Ramos (cell line): ENCODE results near the gene CETN1.

Experiments used
- in situ Hi-C: fragments of 300-500 bp; cut with MboI; formaldehyde crosslinking; loops from one replicate; pipeline ENCODE4 v1.14.3; 2022; ENCODE audit warnings: low sequenced_read_pairs; ENCODE audit not compliant: unreplicated experiment

CETN1 gene

DNA sequence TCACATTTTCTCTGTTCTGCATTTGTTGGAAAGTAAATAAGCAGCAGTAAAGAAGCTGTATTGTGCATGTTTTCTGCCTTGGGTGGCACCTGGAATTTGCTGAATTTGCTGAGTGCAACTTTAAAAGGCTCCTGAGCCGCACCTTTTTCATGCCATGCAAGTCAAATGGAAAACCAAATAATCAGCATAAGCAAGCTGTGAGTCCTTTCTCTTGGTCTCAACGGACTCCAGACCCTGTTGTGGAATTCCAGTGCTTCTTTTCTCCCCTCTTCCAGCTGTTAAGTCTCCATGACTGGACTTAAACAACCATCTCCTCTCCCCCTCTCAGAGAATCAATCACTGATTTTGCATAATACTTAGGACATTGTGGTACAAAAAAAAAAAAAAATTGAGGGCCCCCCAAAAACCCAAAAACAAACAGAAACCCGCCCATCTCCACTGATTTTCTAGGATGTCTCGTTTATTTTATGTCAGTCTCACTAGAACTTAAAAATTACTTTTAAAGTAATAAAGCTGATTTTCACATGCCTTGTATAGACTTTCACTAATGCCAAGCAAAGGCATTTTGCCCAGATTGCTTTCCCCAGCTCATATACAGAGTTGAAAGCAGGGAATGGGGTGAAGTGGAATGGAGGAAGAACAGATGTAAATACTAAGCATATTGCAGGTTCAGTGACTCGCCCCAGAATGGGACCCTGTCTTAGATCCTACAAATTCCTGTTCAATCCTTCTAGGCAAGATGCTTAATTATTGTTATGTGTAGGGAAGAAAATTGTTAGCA lies 5.1 kb upstream of the CETN1 start:
- in situ Hi-C loops, result no loop called here

DNA sequence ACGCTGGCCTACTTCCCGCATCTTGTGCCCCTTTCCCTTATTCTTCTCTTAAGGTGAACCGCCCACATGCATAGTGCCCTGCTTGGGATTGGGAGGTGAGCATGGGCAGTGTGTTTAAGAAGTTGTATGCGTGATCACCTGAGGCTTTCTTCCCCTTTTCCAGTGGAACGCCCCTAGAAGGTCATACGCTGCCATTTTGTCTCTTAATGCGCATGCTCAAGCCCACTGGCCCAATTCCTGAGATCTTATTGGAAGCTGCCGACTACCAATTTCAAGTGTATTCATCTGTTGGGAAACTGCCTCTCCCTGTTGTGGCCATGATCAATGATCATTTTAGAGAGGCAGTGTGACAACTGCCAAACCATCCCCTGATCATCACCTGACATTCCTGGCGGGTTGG lies 3.3 kb upstream of the CETN1 start:
- in situ Hi-C loops, result no loop called here

DNA sequence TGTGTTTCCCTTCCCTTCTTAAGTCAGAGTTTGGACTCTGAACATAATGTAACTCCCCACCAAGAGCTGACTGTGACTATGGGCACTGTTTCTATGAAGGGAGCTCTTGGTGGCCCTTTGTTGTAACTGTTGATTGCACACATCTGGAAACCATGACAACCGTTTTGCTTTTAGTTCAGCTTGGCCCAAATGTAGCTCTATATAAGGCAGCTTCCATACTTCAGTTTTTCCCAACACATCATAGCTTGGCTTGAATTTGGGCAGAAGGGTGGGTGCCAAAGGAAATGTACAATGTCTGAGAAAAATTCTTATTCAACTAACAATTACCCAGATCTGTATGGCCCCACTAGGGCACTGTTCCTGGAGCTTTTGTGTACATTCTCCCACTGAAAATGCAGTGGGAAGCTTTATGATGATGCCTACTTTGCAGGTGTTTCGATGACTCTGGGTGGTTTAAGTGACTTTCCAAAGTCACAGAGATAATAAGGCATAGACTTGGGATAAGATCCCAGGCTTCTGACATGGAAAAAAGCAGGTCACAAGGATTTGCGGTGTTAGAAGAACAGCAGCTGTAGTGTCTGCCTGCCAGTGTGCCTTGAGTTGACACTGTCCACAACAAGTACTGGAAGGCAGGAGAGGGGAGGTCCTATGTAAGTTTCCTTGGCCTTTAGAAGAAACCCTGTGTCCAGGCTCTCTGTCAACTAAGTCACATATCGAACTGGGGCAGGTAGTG lies 2.4 kb upstream of the CETN1 start:
- in situ Hi-C loops, result no loop called here

DNA sequence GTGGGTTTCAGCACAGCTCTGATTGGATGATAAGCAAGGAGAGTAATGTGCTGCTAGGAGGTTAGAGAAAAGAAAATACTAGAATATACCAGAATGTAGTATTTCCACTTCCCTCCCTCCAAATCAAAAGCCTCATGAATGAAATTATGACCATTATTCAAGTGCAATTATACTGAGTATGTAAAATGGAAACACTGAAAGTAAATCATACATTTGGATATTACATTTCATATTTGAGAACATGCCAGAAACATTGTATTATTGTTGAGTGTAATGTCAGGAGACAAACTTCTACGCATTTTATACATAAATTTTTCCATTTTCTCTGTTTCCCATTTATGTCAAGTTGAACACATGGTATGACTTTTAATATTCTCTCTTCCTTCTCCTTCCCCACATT lies 942 bp upstream of the CETN1 start:
- in situ Hi-C loops, result no loop called here

DNA sequence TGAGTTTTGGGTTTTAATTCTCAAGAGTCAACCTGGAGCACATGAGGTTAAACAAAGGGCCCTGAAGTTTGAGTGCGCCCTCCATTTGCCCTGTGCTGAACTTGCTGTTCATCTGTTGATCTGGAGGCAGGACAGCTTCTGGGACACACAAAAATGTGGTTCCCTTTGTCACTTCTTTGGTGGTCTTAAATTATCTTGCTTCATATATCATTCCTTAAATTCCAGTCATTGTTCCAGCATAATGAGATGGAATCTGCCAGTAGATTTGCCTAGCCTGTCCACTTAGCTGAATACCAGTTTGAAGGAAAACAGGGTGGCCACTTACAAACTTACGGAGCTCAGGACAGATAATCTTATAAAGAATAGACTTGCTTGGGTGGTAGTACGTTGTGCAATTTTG lies 916 bp downstream of the CETN1 start:
- in situ Hi-C loops, result no loop called here

DNA sequence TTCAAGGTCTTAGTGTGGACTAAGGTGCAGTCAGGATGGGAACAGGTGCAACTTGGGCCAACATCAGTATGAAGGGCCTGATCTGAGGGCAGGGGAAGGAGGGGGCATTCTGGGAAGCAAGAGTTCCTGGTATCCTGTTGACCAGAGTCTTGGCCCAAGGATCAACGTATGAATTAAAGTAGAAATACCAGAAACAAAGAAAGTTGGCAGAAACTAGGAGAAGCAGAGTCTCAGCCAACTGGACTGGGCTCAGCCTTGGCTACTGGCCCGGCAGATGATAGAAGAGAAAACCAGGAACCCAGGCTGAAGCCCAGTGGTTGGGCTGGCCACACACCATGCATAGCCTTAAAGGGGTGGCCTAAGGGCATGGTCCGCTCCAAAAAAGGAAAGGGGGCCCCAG lies 2.3 kb downstream of the CETN1 start:
- in situ Hi-C loops, result no loop called here

DNA sequence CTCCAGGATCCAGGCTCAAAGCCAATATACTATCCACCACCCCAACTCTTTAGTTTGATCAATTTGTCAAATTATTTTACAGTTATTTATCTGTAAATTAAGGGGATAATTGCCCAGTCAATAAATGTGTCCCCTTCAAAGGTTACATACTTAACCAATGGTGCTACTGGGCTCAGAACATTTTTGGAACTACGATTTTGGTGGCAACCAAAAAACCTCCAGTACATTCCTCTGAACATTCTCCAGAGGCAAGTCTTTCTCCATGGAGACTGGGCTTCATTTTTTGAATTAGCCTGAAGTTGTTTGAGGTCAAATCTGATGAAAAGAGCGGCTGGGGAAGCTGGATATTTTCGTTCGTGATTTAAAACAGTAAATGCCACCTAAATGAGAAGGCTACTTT lies 14.9 kb downstream of the CETN1 start:
- in situ Hi-C loops, result no loop called here

DNA sequence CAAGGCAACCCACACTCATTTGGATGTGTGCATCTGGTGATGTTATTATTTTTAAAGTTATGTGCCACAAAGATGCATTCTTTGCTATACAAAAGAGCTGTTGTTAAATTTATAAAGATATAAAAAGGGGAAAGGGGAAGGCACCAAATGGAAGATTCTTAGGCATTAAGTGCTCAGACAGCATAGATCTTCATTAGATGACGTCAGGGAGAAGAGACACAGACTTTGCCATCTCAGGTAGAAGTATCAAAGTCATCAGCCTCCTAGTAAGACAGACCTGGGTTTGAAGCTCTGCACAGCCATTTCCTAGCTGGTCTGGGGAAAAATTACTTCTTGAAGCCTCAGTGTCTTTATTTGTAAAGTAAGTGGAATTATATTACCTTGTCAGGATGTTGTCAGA lies 15.4 kb downstream of the CETN1 start:
- in situ Hi-C loops, result no loop called here

DNA sequence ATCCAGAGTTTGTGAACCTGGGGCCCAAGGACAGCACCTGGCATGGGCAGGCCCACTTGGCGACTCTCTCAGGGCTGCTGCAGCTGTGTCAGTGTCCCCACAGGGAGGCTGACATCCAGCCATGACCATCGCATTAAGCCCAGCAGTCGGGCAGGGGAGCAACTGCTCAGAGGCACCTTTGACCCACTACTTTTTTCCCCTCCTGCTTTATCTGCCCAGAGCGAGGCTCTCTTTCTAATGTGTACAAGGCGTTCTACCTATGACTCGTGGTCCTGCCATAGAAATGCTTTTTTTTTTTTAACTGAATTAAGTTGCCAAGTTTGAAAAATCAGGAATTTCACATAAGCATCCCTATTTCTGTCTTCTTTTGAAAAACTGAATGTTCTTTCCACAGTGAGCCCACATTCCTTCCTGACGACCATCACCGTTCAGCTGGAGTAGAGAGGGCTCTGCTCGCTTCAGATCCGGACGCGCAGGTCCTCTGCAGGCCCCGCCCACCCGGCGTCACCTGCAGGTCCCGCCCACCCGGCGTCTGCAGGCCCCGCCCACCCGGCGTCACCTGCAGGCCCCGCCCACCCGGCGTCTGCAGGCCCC lies 16.2 kb downstream of the CETN1 start:
- in situ Hi-C loops, result no loop called here

DNA sequence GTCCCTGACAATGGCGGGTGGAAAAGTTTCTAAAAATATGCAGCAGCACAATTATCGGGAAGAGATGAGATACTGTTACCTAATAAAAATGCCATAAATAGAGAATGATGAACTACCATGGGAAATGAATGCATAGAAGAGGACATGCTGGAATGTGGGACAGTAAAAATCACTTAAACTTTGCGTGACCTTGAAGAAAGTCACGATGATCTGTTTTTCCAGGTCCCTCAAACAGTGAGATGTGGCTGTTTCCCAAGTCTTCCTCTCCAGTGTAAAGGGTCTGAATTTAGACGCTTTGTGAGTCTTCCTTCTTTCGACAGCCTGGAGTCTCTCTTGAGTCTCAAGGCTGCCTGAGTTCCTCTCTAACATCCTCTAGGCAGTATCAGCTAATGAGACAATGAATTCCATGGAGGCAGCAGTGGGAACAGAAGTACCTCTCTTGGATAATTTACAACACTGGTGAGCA lies 18.0 kb downstream of the CETN1 start:
- in situ Hi-C loops, result no loop called here

DNA sequence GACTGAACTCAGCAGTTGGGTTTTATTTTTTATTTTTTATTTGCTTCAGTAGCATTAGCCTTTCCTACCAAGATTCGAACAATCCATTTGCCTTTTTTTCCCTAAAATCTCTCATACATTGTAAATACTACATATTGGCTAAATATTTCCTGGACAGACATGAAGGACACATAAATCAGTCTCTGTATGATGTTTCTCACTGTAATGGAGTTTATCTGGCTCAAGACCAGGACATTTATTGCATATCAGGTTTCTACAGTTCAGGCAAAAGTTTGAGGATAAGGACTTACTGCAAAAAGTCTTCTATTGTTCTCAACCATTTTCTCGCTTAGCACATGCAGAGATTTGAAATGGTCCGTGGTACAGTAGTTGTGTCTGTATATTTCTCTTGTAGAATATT lies 19.9 kb downstream of the CETN1 start:
- in situ Hi-C loops, result no loop called here

DNA sequence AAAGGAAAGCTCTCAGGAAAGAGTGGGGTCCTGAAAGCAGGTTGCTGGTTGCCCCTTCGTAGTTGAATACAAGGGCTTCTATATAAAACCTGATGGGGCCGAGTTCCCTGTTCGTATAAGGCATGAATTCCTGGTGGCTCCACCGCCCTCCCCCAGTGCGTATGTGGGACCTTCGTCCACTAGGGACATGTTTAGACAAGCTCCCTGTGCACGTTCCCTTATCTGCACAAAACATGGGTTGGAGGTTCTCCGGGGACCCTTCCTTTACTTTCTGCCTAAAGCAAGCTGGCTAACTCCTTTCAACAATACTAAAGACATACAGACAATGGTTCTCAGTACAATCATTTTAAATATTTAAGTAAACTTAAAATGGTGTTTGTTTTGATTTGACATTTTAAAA lies 24.6 kb downstream of the CETN1 start:
- in situ Hi-C loops, result no loop called here

DNA sequence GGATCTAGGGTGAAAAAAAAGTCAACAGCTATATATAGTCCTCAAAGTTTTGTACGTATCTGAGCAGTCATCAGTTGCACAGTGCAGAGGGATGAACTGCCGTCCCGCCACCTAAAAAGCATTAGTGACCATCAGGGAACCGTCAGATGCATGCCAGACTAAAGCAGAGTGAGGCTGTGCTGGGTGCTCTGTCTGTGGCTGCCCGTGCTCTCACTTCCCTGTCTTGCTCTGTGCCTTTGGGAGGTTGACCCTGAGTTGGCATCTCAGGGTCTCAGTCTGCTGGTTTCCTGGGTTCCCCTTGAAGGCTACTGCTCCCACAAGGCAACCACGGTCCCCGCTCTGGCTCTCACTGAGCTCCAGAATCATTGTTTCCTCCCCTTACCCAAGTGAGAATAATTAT lies 27.8 kb downstream of the CETN1 start:
- in situ Hi-C loops, result no loop called here

DNA sequence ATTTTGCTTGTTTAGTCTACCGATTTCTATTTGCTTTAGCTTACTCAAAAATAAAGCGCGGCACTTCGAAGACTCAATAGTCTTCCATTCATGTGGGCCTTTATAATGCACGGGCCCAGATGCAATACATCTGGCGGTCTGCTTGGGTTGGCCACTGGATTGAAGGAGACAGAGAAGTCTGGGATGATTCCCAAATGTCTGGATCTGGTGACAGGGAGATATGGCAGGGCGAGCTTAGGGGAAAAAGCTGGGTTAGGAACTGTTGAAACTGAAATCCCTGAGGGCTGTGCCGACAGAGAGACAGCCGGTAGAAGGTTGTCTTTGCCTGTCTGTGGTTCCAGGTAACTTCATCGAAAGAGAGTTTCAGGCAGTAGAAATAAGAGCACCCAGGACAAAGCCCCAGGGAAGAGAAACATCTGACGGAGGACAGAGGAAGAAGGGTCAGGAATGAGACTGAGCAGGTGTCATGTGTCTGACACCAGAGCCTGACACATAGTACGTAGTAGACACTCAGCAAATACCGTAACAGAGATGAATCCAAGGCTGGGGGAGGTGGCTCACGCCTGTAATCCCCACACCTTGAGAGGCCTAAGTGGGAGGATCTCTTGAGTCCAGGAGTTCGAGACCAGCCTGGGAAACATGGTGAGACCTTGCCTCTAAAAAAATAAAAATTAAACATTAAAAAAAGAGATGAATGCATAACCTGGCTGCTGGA lies 30.2 kb downstream of the CETN1 start:
- in situ Hi-C loops, result no loop called here

DNA sequence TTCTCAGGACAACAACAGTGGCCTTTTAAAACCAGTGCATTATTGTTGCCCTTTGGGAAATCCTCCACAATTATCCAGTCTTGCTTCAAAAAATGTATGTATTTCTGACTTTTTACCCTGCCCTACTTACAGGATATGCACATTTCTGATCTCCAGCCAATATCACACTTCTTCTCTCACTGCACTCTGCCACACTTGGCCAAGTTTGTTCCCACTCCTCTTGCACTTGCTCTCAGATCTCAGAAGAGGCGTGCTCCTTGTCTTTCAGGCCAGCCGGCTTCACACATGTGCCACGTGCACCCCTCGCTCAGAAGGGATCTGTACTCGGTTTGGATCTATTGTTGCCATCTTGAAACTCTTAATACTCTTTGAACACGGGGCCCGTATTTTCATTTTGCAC lies 32.0 kb downstream of the CETN1 start:
- in situ Hi-C loops, result no loop called here

DNA sequence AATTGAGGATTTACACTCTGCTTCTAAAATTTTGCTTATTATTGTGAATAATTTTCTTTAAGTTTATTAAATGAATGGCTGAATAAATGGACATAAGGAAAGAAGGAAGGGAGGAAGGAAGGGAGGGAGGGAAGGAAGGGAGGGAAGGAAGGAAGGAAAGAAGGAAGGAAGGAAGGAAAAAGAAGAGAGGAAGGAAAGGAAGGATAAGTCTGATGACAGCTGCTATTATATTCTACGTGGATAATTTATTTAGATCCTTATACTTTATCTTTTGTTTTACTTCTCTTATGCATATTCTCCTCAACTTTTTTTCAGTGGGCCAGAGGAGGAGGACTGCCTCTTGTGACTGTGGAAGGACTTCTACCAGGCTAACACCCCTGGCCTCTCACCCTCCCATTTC lies 34.0 kb downstream of the CETN1 start:
- in situ Hi-C loops, result no loop called here

DNA sequence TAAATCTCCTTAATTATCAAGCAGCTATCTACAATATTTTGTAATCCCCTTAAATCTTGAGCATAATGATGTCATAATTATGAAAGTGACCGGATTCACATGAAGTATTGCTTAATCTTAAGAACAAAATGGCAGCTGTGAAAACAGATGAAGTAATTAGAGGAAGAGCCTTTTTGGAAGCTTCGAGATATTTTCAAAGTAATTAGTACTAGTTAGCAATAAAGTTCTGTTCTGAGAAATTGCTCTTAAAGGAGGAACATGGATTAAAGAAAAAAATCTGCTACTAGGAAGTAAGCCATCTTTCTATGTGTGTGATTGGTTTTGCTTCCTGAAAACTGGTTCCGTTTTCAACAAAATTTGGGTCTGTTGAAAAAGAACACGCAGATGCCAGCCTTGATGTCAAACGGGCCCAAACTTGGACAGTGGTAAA lies 34.9 kb downstream of the CETN1 start:
- in situ Hi-C loops, result no loop called here

DNA sequence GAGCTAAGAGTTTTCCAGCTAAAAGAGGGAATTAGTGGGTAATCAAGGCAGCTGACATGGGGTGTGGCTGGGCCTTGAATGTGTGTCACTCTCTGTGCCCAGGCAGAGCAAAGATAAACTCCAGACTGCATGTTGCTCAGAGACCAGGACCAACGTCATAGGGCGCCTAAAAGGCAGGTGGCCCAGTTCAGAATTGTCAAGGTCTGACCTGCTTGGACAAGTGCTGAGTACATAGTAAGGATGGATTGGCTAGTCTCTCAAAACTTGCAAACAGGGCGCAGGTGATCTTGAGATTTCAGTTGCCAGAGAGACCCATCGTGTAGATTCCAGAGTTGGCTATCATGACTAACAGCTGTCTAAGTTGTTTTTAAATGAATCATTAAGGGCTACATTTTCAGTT lies 35.6 kb downstream of the CETN1 start:
- in situ Hi-C loops, result no loop called here

DNA sequence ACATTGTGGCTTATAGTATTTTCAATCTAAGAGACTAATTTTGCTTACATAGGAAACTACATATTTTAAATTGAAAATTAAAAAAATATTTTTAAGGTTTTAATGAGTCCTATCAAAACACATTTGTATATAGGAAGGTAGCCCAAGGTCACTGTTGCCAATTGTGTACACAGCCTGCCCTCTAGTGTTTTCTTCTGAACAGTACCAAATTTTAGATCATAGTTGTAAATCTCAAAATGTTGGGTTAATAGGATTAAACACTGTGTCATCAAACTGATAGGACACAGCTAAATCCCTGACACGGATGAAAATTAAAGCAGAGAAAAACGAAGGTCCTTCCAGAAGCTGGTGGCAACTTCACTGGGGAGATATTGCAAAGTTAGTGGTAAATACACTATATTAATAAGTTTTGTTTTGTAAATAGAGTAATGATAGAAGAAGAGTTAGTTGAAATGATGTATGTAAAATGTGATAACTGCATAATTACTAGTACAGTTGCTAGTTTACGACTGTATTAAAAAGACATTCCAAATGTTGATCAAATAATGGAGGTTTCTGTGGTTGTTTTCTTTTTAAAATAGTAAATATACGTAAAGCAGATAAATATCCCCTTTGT lies 36.3 kb downstream of the CETN1 start:
- in situ Hi-C loops, result no loop called here

DNA sequence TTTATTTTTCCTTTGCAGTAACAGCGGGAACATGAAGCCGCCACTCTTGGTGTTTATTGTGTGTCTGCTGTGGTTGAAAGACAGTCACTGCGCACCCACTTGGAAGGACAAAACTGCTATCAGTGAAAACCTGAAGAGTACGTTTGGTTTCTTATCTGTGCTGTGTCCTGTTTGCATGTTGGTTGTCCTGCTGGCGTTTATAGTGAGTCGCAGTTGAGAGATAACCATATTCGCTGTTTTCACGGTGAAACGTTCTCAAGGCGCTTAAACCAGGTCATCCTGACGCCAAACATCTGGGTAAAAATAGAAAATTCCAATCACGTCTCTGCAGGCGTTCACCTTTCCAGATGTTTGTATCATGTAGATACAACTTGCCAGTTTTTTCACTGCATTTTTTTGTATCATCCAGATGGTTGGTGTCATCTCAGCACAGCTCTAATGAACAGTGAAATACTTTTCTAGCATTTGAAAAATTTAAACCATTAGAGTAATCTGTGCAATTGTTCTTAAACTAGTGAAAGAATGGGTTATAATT lies 37.9 kb downstream of the CETN1 start:
- in situ Hi-C loops, result no loop called here
